Measurements from ENCODE around the gene NPAS2.

- no peak for TF ChIP-seq CTCF (conservative IDR thresholded peaks at IDR 0.05; ENCODE audit: low read length)
- TF ChIP-seq EZH2phosphoT487 (IDR thresholded peaks at IDR 0.05; ENCODE audit: borderline replicate concordance): no peak
Observed at GRCh38 chr2:100921685-100922161, 101.8 kb downstream of the NPAS2 start.

Measured in Loucy (cell line).